Spleen (tissue), 10 donors: ENCODE measurements around the gene ABTB1. TPM values are rescaled to one million over a fixed set of nuclear protein-coding genes. Genes with fewer than 3 reads are reported as not detected.

Source experiments
- polyA plus RNA-seq, 3 donors: library from polyadenylated mRNA; stranded (reverse); fragments of 200-250 nt; gene quantifications; one replicate each; pipeline ENCODE4 v1.2.1, GENCODE V29; 2013
- total RNA-seq, 7 donors: library from RNA; depleted of rRNA in 3 of 7; stranded (reverse); fragments of >200 nt in 3 of 7; fragmentation: NEBNext Ultra II Directional in 4 of 7; extraction: Animal tissue kit (Norgen Biotek cat#: 25700) in 4 of 7; gene quantifications; one replicate each; pipeline versions ENCODE4 v1.1.0 to v1.2.1, GENCODE V29; 2016 to 2021
- donor health status: healthy with polysubstance abuse.
- donor health status: DM: no; HTN: no; CAD: no; lungs with moderate emphysema.
- donor health status: DM: no; HTN: no; CAD: no.
- donor health status: Bipolar disorder and iron deficiency.
- donor health status: healthy.
- donor health status: DM: no; HTN: no; CAD: no.
- donor health status: DM: yes; HTN: yes; CAD: no.

The ABTB1 gene
- total and polyA plus RNA-seq, 10 donors = 57.9 to 172 (median 145) TPM

Other genes with a start within 250 kb of the ABTB1 start
- gene TPRA1, start 82.2 kb upstream of the ABTB1 start, total RNA-seq = 10 to 100 TPM; 27.2 to 42.3 (median 31.8) TPM
- 10 to 100 TPM; 16.1 to 29.6 (median 27.6) TPM for gene TPRA1, start 82.2 kb upstream of the ABTB1 start, polyA plus RNA-seq
- gene MCM2, start 74.5 kb upstream of the ABTB1 start, total RNA-seq = 10 to 100 TPM in 6 of 7 donors, 1 to 10 TPM in 1; 7.4 to 23.5 (median 18.2) TPM
- 10 to 100 TPM in 2 of 3 donors, 1 to 10 TPM in 1; 5.5 to 14.3 (median 11.4) TPM for gene MCM2, start 74.5 kb upstream of the ABTB1 start, polyA plus RNA-seq
- 1 to 10 TPM in 6 of 7 donors, under 1 TPM in 1; 0.77 to 3.1 (median 2.5) TPM for gene PODXL2, start 43.8 kb upstream of the ABTB1 start, total RNA-seq
- 1 to 10 TPM in 2 of 3 donors, under 1 TPM in 1; 0.87 to 2.7 (median 1.4) TPM for gene PODXL2, start 43.8 kb upstream of the ABTB1 start, polyA plus RNA-seq
- 100 to 1,000 TPM in 3 of 7 donors, 10 to 100 TPM in 4; 47.6 to 134 (median 85.9) TPM for gene MGLL, start 149.6 kb downstream of the ABTB1 start, total RNA-seq
- 10 to 100 TPM; 11.0 to 47.2 (median 15.8) TPM for gene MGLL, start 149.6 kb downstream of the ABTB1 start, polyA plus RNA-seq
- gene KBTBD12, start 242.3 kb downstream of the ABTB1 start, total RNA-seq = under 1 TPM in 4 of 7 donors, not detected in 3; 0.06 to 0.51 (median 0.17) TPM
- gene KBTBD12, start 242.3 kb downstream of the ABTB1 start, polyA plus RNA-seq = under 1 TPM in 2 of 3 donors, not detected in 1; 0.03 to 0.05 TPM